Activated CD4-positive, alpha-beta T cell treated with anti-CD3 and anti-CD28 coated beads, Interleukin-2, amount 10 ng/mL, durations not matched to agents 24 days and 14 days (primary cell): Measurements from ENCODE around the gene MLLT10. TPM values are rescaled to one million over a fixed set of nuclear protein-coding genes. Genes with fewer than 3 reads are reported as not detected.
A peak's percentile ranks its signal among the peaks of the same experiment; 100 is the strongest.

Source experiments
- DNase-seq: peaks from one replicate; pipeline ENCODE4 v3.0.0; 2022
- H3K27ac Mint-ChIP-seq: one replicate; pipeline ENCODE4 v1.8.0; 2022; ENCODE audit warnings: mild to moderate bottlenecking, mixed read lengths
- H3K27me3 Mint-ChIP-seq: one replicate; pipeline ENCODE4 v1.8.0; 2022; ENCODE audit warnings: mixed read lengths
- H3K36me3 Mint-ChIP-seq: one replicate; pipeline ENCODE4 v1.8.0; 2022; ENCODE audit warnings: low read depth, mild to moderate bottlenecking, mixed read lengths
- H3K4me1 Mint-ChIP-seq: one replicate; pipeline ENCODE4 v1.8.0; 2021; ENCODE audit warnings: mixed read lengths
- H3K4me3 Mint-ChIP-seq: one replicate; pipeline ENCODE4 v1.8.0; 2022; ENCODE audit warnings: mild to moderate bottlenecking, moderate library complexity, mixed read lengths
- H3K9me3 Mint-ChIP-seq: one replicate; pipeline ENCODE4 v1.8.0; 2021; ENCODE audit warnings: mixed read lengths
- intact Hi-C: fragments of 100-400 bp; cut with micrococcal nuclease; formaldehyde crosslinking; loops from one replicate; pipeline ENCODE4 v1.15.1; 2023
- total RNA-seq: library from RNA; stranded (reverse); gene quantifications from 2 replicates; pipeline ENCODE4 v1.2.3, GENCODE V29; 2022

The MLLT10 gene
- total RNA-seq, 1 donor from 2014 or later = 42.0 TPM

GRCh38 chr10:21719502-21719901, 185.5 kb downstream of the MLLT10 start:
- peaks cover 7% of the 10 kb centered on the region for H3K4me1 Mint-ChIP-seq
- no peak for DNase-seq
- H3K27ac Mint-ChIP-seq = no peak overlapping the region
- no peaks in the 10 kb centered on the region for H3K9me3 Mint-ChIP-seq
- no peak overlapping the region for H3K4me3 Mint-ChIP-seq
- H3K27me3 Mint-ChIP-seq = no peaks in the 10 kb centered on the region
- intact Hi-C loops = no loop called here
- H3K36me3 Mint-ChIP-seq = peaks cover 23% of the 10 kb centered on the region

GRCh38 chr10:21720090-21720489, 186.1 kb downstream of the MLLT10 start:
- DNase-seq = no peak
- H3K27me3 Mint-ChIP-seq = no peaks in the 10 kb centered on the region
- peaks cover 8% of the 10 kb centered on the region for H3K4me1 Mint-ChIP-seq
- H3K9me3 Mint-ChIP-seq = no peaks in the 10 kb centered on the region
- H3K27ac Mint-ChIP-seq = no peak overlapping the region
- intact Hi-C loops = no loop called here
- no peak overlapping the region for H3K4me3 Mint-ChIP-seq
- peaks cover 23% of the 10 kb centered on the region for H3K36me3 Mint-ChIP-seq

GRCh38 chr10:21721000-21721665, 187.1 kb downstream of the MLLT10 start:
- no peak overlapping the region for H3K4me3 Mint-ChIP-seq
- no peak for DNase-seq
- H3K36me3 Mint-ChIP-seq = peaks cover 19% of the 10 kb centered on the region
- H3K4me1 Mint-ChIP-seq = peaks cover 8% of the 10 kb centered on the region
- H3K9me3 Mint-ChIP-seq = no peaks in the 10 kb centered on the region
- H3K27me3 Mint-ChIP-seq = no peaks in the 10 kb centered on the region
- no peak overlapping the region for H3K27ac Mint-ChIP-seq
- intact Hi-C loops = no loop called here

DNA sequence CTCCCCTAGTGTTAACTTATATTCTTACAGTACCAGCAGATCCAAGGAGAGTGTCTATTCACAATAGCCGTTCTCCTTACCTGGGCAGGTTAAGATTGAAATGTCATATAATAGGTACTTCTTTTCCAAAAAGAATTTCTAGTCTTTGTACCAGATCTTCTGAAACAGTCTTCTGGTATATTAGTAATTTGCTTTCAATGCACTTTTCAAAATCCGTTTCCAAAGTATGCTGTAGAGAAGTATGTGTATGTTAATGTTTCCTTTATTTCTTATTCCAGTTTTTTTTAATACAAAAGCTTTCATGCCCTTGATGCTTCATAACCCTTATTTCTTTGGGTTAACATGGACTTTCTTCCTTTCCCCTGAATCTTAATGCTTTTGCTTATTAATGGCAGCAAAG, 188.2 kb downstream of the MLLT10 start:
- Mint-ChIP-seq H3K27ac (no peak overlapping the region), H3K27me3 (no peaks in the 10 kb centered on the region), H3K4me3 (no peak overlapping the region), H3K36me3 (peaks cover 24% of the 10 kb centered on the region), H3K4me1 (peaks cover 10% of the 10 kb centered on the region), H3K9me3 (no peaks in the 10 kb centered on the region)
- no peak for DNase-seq
- intact Hi-C loops = no loop called here

DNA sequence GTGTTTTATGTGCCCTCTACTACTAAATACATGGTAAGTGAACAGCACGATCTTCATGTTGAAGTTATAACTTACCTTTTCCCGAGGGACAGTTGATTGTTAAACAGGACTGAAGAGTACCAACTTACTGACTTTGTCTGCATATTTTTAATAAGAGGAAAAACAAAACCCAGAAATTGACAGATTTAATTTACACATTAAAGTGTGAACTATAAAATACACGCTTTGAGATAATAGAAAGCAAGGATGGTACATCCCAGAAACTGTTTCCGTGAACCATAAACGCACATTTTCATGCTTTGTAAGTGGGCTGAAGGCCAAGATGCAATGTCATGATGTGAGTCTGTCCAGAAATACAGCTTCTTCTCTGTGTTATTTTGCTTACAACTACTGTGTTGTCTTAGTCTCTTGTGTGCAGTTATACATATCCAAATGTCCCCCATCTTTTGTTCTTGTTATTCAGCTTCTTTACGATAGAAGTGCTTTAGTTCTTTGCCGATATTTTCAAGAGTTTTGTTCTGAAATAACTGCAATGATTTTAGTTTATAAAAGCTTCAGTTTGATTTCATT, 190.1 kb downstream of the MLLT10 start:
- H3K4me3 Mint-ChIP-seq = no peak overlapping the region
- H3K9me3 Mint-ChIP-seq = no peaks in the 10 kb centered on the region
- H3K4me1 Mint-ChIP-seq = peaks cover 12% of the 10 kb centered on the region
- H3K36me3 Mint-ChIP-seq = peaks cover 27% of the 10 kb centered on the region
- no peak overlapping the region for H3K27ac Mint-ChIP-seq
- H3K27me3 Mint-ChIP-seq = no peaks in the 10 kb centered on the region
- intact Hi-C loops = no loop called here
- DNase-seq = no peak

- DNase-seq = peak; percentile 80
- peaks cover 12% of the 10 kb centered on the region for H3K4me1 Mint-ChIP-seq
Measured at GRCh38 chr10:21724687-21725367, 190.8 kb downstream of the MLLT10 start.

DNA sequence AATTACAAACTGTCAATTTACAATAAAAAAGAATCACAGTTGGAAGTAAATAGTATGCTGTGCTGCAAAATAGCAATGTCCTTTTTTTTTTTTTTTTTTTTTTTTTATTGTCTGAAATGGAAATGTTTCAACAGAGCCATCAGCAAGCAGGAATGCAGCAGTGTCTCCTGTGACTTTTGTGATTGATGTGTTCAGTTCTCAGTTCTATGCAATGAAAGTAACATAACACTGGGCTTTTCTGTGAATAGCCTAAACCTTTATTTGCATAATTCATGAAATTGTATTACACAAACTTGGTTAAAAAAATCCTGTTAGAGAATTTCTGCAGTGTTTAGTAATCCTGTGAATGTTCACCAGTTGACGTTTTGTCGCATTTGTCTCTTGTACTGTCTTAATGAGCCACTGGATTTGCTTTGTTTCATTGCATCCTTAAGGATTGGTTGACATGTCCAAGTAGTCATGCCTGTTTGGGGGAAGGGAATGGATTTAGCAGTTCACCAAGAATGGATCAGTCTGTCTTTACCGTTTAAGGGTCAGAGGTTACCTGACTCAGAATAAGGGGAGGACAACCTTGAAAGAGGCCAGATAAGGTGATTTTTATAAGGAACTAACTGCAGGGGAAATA, 192.7 kb downstream of the MLLT10 start:
- Mint-ChIP-seq H3K4me3 (no peak overlapping the region), H3K4me1 (peaks cover 12% of the 10 kb centered on the region), H3K27ac (no peak overlapping the region), H3K9me3 (no peaks in the 10 kb centered on the region), H3K27me3 (no peaks in the 10 kb centered on the region), H3K36me3 (peaks cover 28% of the 10 kb centered on the region)
- intact Hi-C loops = no loop called here
- DNase-seq = no peak

More at GRCh38 chr10:21724687-21725367, 190.8 kb downstream of the MLLT10 start:
- Mint-ChIP-seq H3K36me3 (peaks cover 30% of the 10 kb centered on the region), H3K27me3 (no peaks in the 10 kb centered on the region), H3K4me3 (no peak overlapping the region), H3K27ac (no peak overlapping the region), H3K9me3 (no peaks in the 10 kb centered on the region)
- intact Hi-C loops = no loop called here

DNA sequence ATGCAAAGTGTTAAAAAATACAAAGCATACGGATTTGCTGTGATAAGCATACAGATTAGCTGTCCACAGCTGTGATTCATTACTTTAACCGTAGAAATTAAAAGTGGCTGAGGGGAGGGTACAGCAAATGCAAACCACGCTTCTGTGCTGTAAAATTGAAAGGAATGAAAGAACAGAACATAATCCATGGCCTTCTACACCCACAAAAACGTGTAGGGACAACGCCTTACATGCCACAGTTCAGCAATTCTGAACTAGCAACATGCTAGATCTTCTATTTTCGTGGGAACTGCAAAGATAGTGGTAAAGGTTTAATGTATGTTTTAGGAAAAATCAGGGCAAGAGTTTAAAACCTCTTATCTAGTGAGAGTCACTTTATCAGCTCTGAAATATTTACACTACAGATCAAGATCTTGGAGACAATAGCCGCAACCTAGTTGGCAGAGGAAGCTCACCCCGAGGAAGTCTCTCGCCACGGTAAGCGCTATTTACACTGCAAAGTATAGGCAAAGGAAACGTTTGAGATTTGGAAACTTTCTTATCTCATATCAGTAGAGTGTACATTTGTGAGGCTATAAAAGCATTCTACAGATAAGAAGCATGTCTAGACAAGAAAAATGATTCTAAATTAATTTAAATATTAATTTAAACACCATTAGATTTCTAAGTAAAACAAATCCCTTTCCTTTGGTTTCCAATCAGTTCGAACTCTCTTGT, 193.6 kb downstream of the MLLT10 start:
- no peak for DNase-seq
- Mint-ChIP-seq H3K36me3 (peaks cover 28% of the 10 kb centered on the region), H3K27ac (no peak overlapping the region), H3K27me3 (no peaks in the 10 kb centered on the region), H3K4me3 (no peak overlapping the region), H3K4me1 (peaks cover 14% of the 10 kb centered on the region), H3K9me3 (no peaks in the 10 kb centered on the region)
- intact Hi-C loops = no loop called here

DNA sequence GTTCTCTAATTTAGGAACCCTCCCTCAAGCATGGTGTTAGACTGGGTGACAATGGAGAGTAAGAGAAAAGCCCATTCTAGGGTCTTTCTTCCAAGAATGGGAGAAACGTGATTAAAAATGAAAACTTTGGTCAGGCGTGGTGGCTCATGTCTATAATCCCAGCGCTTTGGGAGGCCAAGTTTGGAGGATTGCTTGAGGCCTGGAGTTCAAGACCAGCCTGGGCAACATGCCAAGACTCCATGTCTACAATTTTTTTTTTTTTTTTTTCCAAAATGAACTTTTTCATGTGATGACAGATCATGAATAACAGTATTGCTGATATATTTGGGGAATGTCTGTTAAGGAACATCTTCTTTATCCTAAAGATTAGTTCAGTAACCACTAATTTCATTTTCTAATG, 194.6 kb downstream of the MLLT10 start:
- Mint-ChIP-seq H3K27ac (no peak overlapping the region), H3K9me3 (no peaks in the 10 kb centered on the region), H3K4me1 (peaks cover 14% of the 10 kb centered on the region), H3K36me3 (peaks cover 26% of the 10 kb centered on the region), H3K4me3 (no peak overlapping the region), H3K27me3 (no peaks in the 10 kb centered on the region)
- intact Hi-C loops = no loop called here
- no peak for DNase-seq

DNA sequence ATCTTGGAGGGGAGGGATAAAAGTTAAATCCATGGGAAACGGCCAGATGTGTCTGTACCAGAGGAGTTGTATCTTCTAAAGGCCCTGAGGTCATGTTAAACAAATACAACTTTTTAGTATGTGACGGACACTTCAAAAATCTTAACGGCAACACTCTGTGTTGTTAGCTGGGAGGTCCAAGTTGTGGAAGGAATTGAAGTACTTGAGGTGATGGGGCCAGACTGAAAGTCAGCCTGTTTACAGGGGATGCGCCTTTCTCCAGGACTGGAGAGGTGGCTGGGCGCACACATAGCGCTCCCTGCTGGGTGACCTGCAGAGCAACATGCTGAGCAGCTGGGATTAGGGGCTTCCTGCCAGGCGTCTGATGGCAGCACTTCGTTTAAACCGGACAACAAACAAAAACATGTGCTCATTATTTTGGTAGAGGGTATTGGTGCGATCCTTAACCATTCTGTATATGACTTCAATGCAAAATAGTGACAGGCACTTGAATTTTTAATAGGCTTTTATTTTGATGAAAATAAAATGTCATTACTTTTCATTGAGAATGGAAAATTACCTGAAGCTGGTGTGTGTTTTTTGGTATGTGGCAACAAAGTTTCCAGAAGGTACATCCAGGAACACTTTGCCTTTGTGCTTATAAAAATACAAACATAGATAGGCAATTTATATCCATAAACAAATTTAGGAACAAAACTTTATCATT, 198.2 kb downstream of the MLLT10 start:
- Mint-ChIP-seq H3K27me3 (no peaks in the 10 kb centered on the region), H3K4me3 (no peak overlapping the region), H3K27ac (no peak overlapping the region), H3K9me3 (no peaks in the 10 kb centered on the region), H3K4me1 (peaks cover 23% of the 10 kb centered on the region), H3K36me3 (peaks cover 33% of the 10 kb centered on the region)
- DNase-seq = peak; percentile 84
- intact Hi-C loops = loop anchor here (1.0 to 10.0 kb wide), 2 partner anchors 223 to 237 kb away; no protein-coding TSS in a partner anchor

- Mint-ChIP-seq H3K36me3 (peaks cover 33% of the 10 kb centered on the region), H3K27me3 (no peaks in the 10 kb centered on the region), H3K9me3 (no peaks in the 10 kb centered on the region), H3K4me1 (peaks cover 28% of the 10 kb centered on the region), H3K27ac (no peak overlapping the region), H3K4me3 (no peak overlapping the region)
- intact Hi-C loops = loop anchor here (10.0 kb wide), 1 partner anchor 221 kb away; no protein-coding TSS in a partner anchor
- DNase-seq = peak; percentile 37
Measured at GRCh38 chr10:21733710-21734109, 199.7 kb downstream of the MLLT10 start.

- H3K36me3 Mint-ChIP-seq = peaks cover 42% of the 10 kb centered on the region
- no peaks in the 10 kb centered on the region for H3K9me3 Mint-ChIP-seq
- peaks cover 45% of the 10 kb centered on the region for H3K4me1 Mint-ChIP-seq
- H3K27ac Mint-ChIP-seq = peak overlapping the region; percentile 5
- no peaks in the 10 kb centered on the region for H3K27me3 Mint-ChIP-seq
- peak; percentile 54 for DNase-seq
- H3K4me3 Mint-ChIP-seq = no peak overlapping the region
- intact Hi-C loops = loop anchor here (10.0 kb wide), 1 partner anchor 218 kb away; no protein-coding TSS in a partner anchor
Measured at GRCh38 chr10:21737106-21737505, 203.1 kb downstream of the MLLT10 start.

DNA sequence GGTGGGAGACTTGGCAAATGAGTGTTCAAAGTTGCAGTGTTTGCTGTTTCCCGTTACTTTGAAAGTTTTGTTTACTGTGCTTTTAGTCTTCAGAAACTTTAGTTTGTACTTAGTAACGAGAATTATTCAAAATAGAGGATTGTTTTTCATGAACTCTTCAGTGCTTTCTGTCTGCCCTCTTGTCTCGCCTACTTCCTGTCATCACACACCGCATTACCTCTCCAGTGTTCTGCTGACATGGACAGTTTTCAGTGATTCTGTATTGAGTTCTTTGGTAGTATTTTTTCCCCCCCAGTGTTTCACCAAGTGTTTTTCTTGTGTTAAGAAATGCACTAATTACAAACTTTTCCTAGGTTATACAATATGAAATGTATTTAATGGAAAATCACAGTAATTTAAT, 207.0 kb downstream of the MLLT10 start:
- Mint-ChIP-seq H3K27ac (peak overlapping the region; percentile 39), H3K27me3 (no peaks in the 10 kb centered on the region), H3K4me1 (peaks cover 44% of the 10 kb centered on the region), H3K36me3 (peaks cover 45% of the 10 kb centered on the region), H3K9me3 (no peaks in the 10 kb centered on the region), H3K4me3 (peak overlapping the region; percentile 20)
- intact Hi-C loops = no loop called here
- DNase-seq = peak; percentile 78
